B cell (primary cell): ENCODE data around the gene TEKT3.

Source experiments
- CTCF ChIP-seq: fragments of 200-600 bp; IDR thresholded peaks from one replicate; pipeline ENCODE4 v1.8.0; 2022; ENCODE audit warnings: antibody characterized with exemption, mild to moderate bottlenecking
- EZH2 ChIP-seq: IDR thresholded peaks from 2 replicates; pipeline ENCODE4 v1.6.1; 2012; ENCODE audit warnings: borderline replicate concordance, low read depth, mild to moderate bottlenecking, moderate library complexity, low read length; ENCODE audit not compliant: insufficient read depth, poor library complexity, severe bottlenecking

GRCh38 chr17:15349119-15349518 is 7.7 kb upstream of the TEKT3 start:
- TF ChIP-seq CTCF (no peak), EZH2 (no peak)
